Esophagus (tissue), 2 donors: ENCODE data around the gene PANX2. TPM values are rescaled to one million over a fixed set of nuclear protein-coding genes. Genes with fewer than 3 reads are reported as not detected.

Experiments used
- H3K27ac ChIP-seq, 2 donors: one replicate each; pipeline ENCODE4 v1.5.1; 2013; ENCODE audit warnings: low read depth in 2 of 2, mild to moderate bottlenecking in 2 of 2, inconsistent platforms in 1 of 2, low read length in 1 of 2, moderate library complexity in 1 of 2
- H3K27me3 ChIP-seq, 2 donors: one replicate each; pipeline ENCODE4 v1.6.1; 2013; ENCODE audit warnings: low read length in 2 of 2, control low read depth in 1 of 2, mild to moderate bottlenecking in 1 of 2; ENCODE audit not compliant: insufficient read depth in 2 of 2, control insufficient read depth in 1 of 2
- H3K36me3 ChIP-seq, 2 donors: one replicate each; pipeline ENCODE4 v1.6.1; 2013; ENCODE audit warnings: low read length in 1 of 2; ENCODE audit not compliant: control insufficient read depth in 2 of 2, insufficient read depth in 2 of 2
- H3K4me1 ChIP-seq, 2 donors: one replicate each; pipeline ENCODE4 v1.6.1; 2013; ENCODE audit warnings: low read length in 1 of 2; ENCODE audit not compliant: control insufficient read depth in 2 of 2, insufficient read depth in 2 of 2
- H3K4me3 ChIP-seq, 2 donors: one replicate each; pipeline ENCODE4 v1.5.1; 2013; ENCODE audit warnings: low read length in 2 of 2, mild to moderate bottlenecking in 2 of 2, low read depth in 1 of 2, moderate library complexity in 1 of 2
- H3K9me3 ChIP-seq, 2 donors: one replicate each; pipeline ENCODE4 v1.6.1; 2013; ENCODE audit warnings: mild to moderate bottlenecking in 2 of 2, low read depth in 1 of 2, low read length in 1 of 2, moderate library complexity in 1 of 2; ENCODE audit not compliant: control insufficient read depth in 2 of 2, insufficient read depth in 1 of 2
- WGBS, 2 donors: extraction: QIAGEN DNeasy Blood & Tissue Kit; methylation state at CpG; one replicate each; pipeline ENCODE4 v1.1.7; 2013; 5-methylcytosine and 5-hydroxymethylcytosine counted together
- polyA plus RNA-seq, 2 donors: library from polyadenylated mRNA; stranded (reverse); fragments of 200-250 nt; gene quantifications; one replicate each; pipeline ENCODE4 v1.2.3, GENCODE V29; 2013
- donor health status: healthy with polysubstance abuse.
- donor health status: Bipolar disorder and iron deficiency.

The PANX2 gene
- polyA plus RNA-seq, 2 donors = 2.1 to 2.6 TPM

DNA sequence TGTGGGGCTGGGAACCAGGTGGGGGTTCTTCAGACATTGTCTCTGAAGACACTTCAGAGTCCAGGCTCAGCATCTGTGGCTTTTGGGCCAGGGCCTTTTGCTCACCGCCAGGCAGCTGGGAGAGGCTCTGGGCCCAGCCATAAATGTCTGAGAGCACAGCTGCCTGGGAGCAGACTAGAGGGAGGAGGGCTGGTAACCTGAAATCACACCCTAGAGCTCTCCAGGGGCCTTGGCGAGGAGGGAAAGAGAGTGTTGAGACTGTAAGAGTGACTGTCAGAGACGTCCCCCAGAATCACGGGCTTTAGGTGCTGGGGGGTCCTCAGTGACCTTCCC is 19.3 kb downstream of the PANX2 start:
- H3K4me1 ChIP-seq = peaks cover 6 to 35% of the 10 kb centered on the region in 2 donors

DNA sequence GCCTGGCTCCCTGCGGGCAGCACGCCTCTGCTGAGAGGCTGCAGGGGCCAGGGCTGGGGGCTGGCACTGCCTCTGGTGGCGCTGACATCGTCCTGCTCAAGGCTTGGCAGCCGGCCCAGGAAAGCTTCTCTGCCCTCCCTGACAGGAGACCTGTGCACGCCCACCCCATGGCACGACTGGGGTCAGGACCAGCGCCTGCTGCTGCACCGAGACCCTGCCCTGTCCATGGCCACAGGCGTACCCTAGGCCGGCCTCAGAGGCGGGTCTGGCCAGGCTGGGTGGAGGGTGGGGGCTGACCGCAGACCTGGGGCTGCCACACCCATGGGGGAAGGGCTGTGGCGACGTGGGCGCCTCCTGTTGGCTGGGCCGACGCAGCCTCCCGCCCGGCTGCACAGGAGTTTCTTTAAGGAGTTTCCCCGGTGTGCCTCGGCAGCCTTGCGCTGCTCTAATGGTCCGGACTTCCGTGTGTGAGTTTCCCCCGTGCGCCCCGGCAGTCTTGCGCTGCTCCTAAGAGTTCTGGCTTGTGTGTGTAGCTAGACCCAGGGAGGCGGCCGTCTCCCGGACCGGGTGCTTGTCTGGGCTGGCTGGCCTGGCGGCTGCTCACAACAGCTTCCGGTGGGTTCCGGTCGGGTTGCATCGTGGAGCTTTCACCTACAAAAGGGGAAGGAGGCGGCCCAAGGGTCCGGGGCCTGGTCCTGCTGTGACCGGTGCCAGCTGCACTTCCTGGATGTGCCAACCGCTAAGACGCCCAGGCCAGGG is 19.8 kb downstream of the PANX2 start:
- no peaks in the 10 kb centered on the region for H3K27me3 ChIP-seq
- H3K4me3 ChIP-seq = peak overlapping the region; percentile 28 to 40
- H3K9me3 ChIP-seq = no peaks in the 10 kb centered on the region
- peaks cover 8 to 35% of the 10 kb centered on the region in 2 donors for H3K4me1 ChIP-seq
- peak overlapping the region; percentile 94 for H3K27ac ChIP-seq
- H3K36me3 ChIP-seq = peaks cover 0 to 29% of the 10 kb centered on the region in 2 donors
- 5 to 7% methylated on average over 43 of the region's 43 CpGs for WGBS, 2 donors

More for the DNA sequence above, 19.3 kb downstream of the PANX2 start:
- H3K4me3 ChIP-seq = peak overlapping the region in 1 of 2 donors; percentile 28
- H3K27me3 ChIP-seq = no peaks in the 10 kb centered on the region
- H3K36me3 ChIP-seq = peaks cover 0 to 25% of the 10 kb centered on the region in 2 donors
- H3K9me3 ChIP-seq = no peaks in the 10 kb centered on the region
- peak overlapping the region; percentile 94 for H3K27ac ChIP-seq
- 12 to 14% methylated on average over 4 of the region's 4 CpGs for WGBS, 2 donors

DNA sequence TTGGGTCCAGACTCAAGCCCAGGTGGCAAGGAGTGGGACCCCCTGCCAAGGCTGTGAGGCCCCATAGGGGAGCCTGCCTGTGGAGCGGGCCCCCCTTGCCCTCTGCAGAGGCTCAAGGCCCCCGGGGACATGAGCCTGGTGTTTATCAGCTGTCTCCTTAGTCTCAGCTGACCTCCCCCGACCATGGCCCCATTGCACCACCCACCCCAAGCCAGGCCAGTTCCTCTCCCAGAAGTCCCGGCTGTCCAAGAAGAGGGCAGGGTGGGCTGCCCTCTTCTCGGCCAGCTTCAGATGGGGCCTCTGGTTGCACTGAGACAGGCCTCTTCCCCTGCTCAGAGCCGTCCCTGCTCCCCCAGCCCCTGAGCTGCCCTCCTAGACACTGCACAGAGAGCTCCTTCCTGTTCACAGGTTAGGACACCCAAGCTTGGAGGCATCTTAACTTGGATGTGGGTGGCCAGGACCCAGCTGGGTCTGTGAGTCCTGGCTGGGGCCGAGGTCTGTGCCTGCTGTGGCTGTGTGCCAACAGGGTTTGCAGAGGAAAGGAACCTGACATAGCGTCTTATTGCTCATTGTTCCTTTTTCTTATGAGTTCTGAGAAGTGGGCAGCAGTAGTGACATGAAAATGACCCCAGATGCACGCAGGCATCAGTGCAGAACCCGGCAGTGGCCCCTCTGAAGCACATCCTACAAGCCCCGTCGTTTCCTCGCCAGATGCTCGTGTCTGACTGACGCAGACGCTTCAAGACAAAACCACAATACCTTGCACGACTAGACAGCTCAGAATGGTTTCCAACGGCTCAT is 20.6 kb downstream of the PANX2 start:
- peak overlapping the region; percentile 28 to 40 for H3K4me3 ChIP-seq
- peaks cover 0 to 34% of the 10 kb centered on the region in 2 donors for H3K36me3 ChIP-seq

DNA sequence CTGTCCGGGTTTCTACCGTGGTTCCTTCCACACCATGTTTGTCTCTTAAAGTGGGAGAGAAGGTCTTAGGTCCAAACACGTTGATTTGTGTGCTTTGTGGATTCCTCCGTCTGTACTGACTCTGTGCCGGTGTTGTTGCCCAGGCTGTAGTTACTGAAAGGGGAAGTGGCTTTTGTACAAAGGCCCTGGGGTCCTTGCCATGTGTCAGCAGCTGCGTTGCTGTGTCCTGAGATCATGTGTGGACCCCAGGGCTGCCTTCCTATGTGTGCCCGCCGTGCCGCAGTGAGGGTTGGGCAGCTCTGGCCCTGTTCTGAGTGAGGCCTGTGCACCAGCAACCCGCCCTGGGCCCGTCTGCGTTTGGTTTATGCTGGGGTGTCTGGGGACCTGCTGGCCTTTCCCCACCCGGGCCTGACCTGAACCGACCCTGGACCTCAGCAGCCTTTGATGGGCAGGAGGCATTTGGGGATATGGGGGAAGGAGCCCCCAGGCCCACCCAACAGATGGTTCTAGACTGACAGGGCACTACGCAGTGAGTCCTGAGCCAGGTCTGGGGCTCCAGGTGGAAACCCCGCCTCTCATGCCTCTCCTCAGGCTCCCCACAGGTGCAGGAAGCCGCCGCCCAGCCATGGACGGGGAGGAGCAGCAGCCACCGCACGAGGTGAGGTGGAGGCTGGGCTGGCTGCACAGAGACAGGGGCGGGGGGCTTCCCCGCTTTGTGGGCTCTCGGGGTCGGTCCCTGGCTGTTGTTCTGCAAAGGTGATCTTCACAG is 22.1 kb downstream of the PANX2 start:
- Histone ChIP-seq H3K36me3 (peaks cover 0 to 44% of the 10 kb centered on the region in 2 donors), H3K9me3 (peaks cover 0 to under 1% of the 10 kb centered on the region in 2 donors), H3K4me3 (no peak overlapping the region), H3K4me1 (peaks cover 5 to 27% of the 10 kb centered on the region in 2 donors), H3K27ac (peak overlapping the region; percentile 27 to 38), H3K27me3 (no peaks in the 10 kb centered on the region)
- 59 to 68% methylated on average over 22 to 25 of the region's 25 CpGs for WGBS, 2 donors

More for the DNA sequence above, 20.6 kb downstream of the PANX2 start:
- Histone ChIP-seq H3K27ac (peak overlapping the region; percentile 94), H3K4me1 (peaks cover 8 to 35% of the 10 kb centered on the region in 2 donors), H3K9me3 (no peaks in the 10 kb centered on the region), H3K27me3 (no peaks in the 10 kb centered on the region)
- WGBS, 2 donors = 47 to 48% methylated on average over 18 of the region's 18 CpGs

DNA sequence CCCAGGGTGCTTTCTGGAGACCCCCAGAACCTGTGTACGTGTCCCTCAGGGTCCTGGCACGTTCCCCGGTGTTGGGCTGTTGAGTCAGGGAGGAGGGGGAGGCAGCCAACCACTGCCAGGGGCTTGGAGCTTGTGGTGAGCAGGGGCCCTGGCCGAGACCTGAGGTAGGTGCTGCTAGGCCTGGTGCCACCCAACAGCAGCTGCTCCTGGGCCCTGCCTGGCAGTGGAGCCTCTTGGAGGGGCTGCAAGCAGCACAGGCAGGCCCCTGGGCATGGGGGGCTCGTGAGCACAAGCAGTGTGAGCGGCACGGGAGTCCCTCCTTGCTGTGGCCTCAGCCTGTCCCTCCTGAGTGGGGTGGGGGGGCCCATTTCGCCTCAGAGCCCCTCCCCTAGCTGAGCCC is 23.1 kb downstream of the PANX2 start:
- Histone ChIP-seq H3K36me3 (peaks cover 0 to 49% of the 10 kb centered on the region in 2 donors), H3K4me3 (no peak overlapping the region), H3K27ac (no peak overlapping the region), H3K27me3 (no peaks in the 10 kb centered on the region), H3K9me3 (peaks cover 0 to 2% of the 10 kb centered on the region in 2 donors), H3K4me1 (peaks cover 5 to 27% of the 10 kb centered on the region in 2 donors)
- WGBS, 2 donors = 83 to 88% methylated on average over 5 to 8 of the region's 8 CpGs

DNA sequence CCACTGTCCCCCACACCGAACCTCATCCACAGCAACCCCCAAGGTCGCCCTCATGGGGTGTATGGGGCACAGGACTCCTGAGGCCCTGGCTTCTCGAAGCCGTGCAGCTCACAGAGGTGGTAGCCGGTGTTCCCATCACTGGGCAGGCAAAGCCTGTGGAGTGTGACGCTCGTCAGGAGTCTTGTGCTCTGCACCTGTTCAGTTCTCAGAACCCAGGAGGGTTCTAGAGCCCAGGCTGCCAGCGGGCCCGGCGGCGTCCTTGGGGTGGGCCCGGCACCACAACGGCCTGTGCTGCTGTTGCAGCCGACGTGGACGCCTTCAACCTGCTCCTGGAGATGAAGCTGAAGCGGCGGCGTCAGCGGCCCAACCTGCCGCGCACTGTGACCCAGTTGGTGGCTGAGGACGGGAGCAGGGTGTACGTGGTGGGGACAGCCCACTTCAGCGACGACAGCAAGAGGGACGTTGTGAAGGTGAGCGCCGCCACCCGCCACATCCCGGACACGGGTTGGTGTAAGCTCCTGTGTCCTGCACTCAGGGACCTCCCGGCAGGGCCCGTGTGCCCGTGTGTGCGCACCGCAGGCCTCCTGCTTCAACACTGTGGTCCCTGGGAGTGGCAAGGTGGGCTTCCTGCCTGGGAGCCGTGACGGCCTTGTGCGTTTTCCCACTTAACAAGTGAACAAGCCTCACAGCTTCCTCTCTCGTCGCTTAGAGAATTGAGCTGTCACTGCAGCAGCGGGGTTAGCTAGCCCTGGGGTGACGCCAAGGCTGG is 23.7 kb downstream of the PANX2 start:
- Histone ChIP-seq H3K4me1 (peaks cover 5 to 23% of the 10 kb centered on the region in 2 donors), H3K4me3 (no peak overlapping the region), H3K36me3 (peaks cover 0 to 47% of the 10 kb centered on the region in 2 donors), H3K9me3 (peaks cover 0 to 2% of the 10 kb centered on the region in 2 donors), H3K27me3 (no peaks in the 10 kb centered on the region), H3K27ac (no peak overlapping the region)
- 88 to 93% methylated on average over 44 of the region's 44 CpGs for WGBS, 2 donors

DNA sequence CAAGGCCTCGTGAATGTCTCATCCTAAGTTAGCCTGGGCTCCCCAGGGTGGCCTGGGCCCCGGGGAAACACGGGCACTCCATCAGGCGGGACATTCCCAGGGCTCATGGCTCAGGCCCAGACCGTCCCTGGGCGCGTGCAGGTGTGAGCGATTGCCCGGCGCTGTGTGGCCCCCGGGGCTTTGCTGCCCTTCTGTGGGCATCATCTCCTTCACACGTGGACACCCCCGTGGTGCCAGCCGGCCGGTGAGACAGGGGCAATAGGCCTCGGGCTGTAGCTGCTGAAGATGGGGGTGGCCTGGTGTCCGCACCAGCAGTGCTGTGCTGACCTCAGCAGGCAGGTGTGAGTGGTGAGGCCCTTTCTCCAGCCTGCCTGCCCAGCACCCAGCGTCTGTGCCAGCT is 25.7 kb downstream of the PANX2 start:
- H3K36me3 ChIP-seq = peaks cover 0 to 49% of the 10 kb centered on the region in 2 donors
- H3K27ac ChIP-seq = no peak overlapping the region
- peaks cover 0 to 2% of the 10 kb centered on the region in 2 donors for H3K9me3 ChIP-seq
- H3K4me3 ChIP-seq = no peak overlapping the region
- H3K27me3 ChIP-seq = no peaks in the 10 kb centered on the region
- H3K4me1 ChIP-seq = peaks cover 2 to 19% of the 10 kb centered on the region in 2 donors
- 84 to 88% methylated on average over 18 of the region's 18 CpGs for WGBS, 2 donors

DNA sequence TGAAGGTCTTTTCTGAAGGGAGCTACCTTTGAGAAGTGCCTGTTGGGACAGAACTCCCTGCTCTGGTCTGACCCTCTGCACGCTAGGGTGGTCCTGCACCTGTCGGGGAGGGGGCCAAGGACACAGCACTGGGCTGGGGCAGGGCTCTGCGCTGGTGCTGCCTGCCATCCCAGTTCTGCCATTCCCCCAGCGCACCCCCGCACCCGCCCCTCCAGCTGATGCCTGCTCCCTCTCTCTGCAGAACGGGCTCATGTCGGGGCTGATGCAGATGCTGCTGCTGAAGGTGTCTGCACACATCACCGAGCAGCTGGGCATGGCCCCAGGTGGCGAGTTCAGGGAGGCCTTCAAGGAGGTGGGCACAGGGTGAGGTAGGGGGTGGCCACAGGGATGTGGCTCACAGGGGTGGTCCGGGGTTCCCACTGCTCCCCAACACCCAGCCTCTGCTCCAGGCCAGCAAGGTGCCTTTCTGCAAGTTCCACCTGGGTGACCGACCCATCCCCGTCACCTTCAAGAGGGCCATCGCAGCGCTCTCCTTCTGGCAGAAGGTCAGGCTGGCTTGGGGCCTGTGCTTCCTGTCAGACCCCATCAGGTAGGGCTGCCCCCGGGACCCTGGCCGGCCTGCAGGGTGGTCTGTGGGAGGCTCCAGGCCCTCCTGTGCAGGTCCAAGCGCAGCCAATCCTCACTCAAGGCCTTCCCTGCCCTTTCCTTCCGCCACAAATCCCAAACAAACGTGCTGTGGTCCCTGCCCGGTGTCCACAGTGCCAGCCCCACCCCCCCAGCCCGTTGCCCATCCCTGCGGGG is 26.7 kb downstream of the PANX2 start:
- Histone ChIP-seq H3K27ac (no peak overlapping the region), H3K4me1 (peaks cover 7 to 22% of the 10 kb centered on the region in 2 donors), H3K27me3 (no peaks in the 10 kb centered on the region), H3K4me3 (no peak overlapping the region), H3K36me3 (peaks cover 0 to 49% of the 10 kb centered on the region in 2 donors), H3K9me3 (peaks cover 0 to 2% of the 10 kb centered on the region in 2 donors)
- WGBS, 2 donors = 84 to 92% methylated on average over 20 to 23 of the region's 23 CpGs
